Muscle of back (tissue), 11 donors: ENCODE measurements around the gene ZBTB7C. TPM values are rescaled to one million over a fixed set of nuclear protein-coding genes. Genes with fewer than 3 reads are reported as not detected.

Experiments used
- DNase-seq, 3 donors: peaks; one replicate each; pipeline versions ENCODE4 v3.0.0 to v3.0.0-alpha.2; 2013
- polyA plus RNA-seq, 10 donors: library from polyadenylated mRNA; unstranded; fragments of 120-200 nt; gene quantifications; one replicate each; pipeline ENCODE4 v1.2.1, GENCODE V29; 2013; ENCODE audit not compliant: insufficient read length in 10 of 10

Gene ZBTB7C
- polyA plus RNA-seq, 10 donors: 2.6 to 5.8 (median 3.8) TPM

GRCh38 chr18:48099481-48100164, 309.6 kb downstream of the ZBTB7C start:
- no peak for DNase-seq

DNA sequence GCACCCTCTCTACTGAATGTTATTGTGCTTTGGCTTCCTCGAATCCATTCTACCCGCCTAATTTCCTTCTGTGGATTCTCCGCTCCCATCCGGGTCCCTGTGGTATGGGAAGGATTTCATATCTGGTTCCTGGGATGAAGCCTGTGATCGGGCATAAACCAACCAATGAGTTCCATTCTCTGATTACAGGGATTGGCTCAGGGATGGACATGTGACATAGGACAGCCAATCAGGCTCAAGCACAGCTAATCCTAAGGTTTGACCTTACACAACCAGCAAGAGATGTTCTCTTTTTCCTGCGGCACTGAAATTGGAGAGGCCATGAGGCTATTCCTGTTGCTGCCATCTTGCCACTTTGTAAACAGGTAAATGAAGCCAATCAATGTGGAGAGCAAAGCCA, 310.6 kb downstream of the ZBTB7C start:
- DNase-seq: no peak

DNA sequence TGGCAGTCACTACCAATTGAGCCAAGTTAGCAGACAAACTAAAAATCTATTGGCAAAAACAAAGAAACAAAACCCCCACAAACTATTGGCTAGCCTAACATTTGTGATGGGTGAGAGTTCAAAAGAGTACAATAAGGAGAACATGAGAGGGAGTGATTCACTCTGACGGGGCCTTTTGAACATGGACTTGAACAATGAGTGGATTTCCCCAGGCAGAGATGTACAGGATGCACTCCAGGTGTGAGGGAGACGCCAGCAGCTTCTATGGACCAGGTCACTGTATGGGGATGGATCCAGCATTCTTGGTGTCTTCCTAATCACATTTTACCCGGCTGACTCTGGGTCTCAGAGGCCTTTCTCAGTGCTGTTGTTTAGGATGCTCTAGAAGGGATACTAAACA, 311.2 kb downstream of the ZBTB7C start:
- no peak for DNase-seq

- no peak for DNase-seq
Observed at GRCh38 chr18:48095726-48096125, 313.5 kb downstream of the ZBTB7C start.

DNA sequence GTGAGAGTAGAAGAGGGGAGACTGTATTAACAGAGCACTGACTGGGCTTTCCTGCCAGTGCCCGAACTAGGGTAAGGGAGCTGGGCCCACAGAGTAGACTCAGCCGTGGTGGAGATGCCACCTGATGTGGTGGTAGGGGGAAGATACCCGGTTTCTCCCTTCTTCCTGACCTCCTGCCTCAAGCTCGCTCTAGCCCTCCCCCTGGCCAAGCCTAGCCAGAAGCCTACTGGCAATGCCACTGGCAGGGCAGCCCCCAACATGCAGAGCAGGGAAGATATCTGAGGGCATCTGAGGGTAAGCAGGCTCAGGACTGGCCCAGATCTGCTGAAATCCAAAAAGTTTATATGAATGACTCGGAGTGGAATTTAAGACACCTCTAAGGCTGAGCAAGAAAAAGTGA, 316.1 kb downstream of the ZBTB7C start:
- no peak for DNase-seq

DNA sequence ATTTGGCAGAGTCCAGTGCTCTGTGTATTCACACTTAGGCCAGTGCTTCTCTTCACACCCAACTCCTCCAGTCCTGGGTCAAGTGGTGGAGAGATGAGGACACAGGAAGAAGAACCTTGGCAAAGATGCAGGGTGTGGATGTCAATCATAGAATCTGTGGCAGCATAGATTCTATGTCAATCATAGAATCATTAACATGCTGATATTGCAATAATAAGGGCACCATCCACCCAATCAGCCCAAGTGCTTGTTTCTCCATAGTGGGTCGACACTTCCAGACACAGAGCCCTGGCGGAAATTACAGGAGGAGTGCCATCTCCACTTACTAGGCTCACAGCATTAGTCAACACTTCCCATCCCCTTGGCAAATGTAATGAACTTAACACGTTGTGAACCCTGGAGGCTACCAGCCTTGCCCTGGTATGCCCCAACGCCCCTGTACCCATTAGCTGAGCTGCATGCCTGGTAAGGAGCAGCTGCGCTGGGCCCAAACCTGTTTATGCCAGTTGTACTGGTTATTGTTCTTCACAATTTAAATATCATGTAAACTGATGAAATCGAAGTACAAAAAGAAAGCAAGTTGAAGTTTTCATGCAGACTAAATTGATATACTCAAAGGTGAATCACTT, 317.2 kb downstream of the ZBTB7C start:
- no peak for DNase-seq

DNA sequence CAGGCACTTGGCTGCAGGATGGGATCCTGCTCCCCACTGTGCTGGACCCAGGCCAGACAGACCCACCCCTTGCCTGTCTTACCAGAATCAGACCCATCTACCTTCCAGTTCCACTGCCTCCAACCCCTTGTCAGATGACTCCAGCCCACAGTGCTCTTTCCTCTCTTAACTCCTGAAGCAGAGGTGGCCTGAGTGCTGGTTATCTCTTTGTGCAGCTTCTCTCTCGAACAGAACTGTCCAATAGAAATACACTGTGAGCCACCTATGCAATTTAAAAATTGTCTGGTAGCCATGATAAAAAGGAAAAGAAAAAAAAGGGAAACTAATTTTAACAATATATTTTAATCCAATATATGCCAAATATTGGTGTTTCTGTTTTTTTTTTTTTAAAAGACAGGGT, 318.5 kb downstream of the ZBTB7C start:
- no peak for DNase-seq

GRCh38 chr18:48090021-48090420, 319.2 kb downstream of the ZBTB7C start:
- DNase-seq: no peak

DNA sequence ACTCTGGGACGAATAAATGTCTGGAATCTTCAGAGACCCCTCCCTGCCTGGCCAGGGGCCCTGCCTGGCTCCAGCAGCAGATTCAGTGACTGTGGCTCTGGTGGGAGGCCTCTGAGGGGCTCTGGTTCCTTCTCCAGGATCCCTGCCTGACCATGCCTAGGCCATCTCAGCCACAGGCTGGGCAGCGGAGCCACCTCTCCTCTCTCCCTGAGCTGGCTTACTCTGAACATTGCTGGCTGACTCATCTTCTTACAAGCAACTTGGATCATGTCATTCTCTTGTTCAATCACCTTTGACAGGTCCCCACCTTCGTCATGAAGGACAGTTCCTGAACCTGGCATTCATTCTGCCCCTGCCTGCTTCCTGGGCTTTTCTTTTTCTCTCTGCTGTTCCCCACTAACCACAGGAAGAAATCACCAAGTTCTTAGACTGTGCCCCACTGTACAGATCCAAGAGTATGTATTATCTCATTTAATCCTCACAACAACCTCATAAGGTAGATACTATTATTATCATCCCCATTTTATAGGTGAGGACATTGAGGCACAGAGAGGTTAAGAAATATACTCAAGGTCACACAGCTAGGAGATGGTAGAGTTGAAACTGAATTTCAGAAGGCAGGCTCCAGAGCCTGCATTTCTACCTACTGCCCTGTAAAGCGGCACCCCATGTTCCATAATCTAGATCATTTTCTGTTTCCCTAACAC, 323.2 kb downstream of the ZBTB7C start:
- no peak for DNase-seq

DNA sequence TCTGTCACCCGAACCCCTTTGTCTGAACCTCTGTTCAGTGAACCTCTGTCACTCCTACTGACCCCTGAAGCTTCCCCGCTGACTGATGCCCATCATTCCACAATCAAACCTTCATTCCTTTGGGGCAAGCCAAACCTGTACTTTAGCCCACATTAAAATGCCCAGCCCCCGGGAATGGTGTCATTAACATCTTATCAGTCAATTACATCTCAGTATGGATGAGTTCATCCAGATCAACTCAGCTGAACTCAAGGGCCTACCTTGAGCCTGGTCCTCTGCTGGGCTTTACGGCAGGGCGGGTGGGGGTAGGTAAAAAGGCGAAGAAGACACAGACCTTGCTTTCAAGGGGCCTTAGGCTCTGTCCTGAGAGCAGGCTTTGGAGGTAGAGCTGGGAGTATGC, 324.3 kb downstream of the ZBTB7C start:
- no peak for DNase-seq

DNA sequence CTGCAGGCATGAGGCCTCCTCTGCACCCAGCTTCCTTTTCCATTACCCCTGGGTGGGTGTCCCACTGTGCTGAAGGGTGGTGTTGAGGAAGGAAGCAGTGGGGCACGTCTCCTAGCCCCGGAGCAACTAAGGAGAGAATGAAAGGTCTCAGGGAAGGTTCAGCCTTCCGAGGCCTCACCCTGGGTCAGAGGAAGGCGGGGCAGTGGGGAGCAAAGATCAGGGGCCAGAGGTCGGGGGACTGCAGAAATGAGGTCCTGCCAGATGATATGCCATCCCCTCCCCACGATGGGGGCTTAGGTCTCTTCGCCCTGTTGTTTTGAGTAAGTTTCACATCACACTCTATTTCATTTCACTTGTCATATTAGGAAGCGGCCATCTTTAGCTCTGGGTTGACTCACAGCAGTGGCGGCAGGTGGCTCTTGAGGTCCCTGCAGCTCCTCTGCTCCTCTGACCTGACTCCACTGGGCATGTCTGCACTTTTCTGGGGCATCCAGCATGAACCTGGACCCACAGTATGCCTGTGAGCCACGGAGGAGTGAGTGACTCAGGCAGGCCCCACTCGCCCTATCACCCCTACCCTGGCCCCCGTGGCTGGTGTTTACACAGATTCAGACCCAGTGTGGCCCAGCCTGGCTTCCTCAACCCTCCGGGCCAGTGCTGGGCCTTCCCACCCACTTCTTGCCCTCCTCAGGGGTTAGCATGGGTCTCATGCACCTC, 325.0 kb downstream of the ZBTB7C start:
- no peak for DNase-seq

DNA sequence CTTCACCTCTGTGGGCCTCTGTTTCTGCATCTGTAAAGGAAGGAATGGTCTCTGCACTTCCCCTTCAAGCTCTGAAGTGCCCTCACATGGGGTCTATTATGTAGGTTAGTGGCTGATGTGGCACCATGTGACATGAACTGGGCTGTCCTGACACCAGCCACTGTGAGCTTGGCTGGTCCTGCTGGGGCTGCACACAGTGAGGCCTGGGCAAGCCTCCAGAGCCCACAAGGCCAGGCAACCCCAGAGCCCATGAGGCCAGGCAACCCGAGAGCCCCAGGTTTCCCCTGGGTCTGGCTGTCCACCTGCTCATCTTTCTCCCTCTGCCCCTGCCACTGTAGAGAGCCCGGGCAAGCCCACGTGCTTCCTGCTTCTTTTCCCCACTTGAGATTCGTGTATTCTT, 328.6 kb downstream of the ZBTB7C start:
- no peak for DNase-seq

GRCh38 chr18:48079885-48080284, 329.3 kb downstream of the ZBTB7C start:
- no peak for DNase-seq

DNA sequence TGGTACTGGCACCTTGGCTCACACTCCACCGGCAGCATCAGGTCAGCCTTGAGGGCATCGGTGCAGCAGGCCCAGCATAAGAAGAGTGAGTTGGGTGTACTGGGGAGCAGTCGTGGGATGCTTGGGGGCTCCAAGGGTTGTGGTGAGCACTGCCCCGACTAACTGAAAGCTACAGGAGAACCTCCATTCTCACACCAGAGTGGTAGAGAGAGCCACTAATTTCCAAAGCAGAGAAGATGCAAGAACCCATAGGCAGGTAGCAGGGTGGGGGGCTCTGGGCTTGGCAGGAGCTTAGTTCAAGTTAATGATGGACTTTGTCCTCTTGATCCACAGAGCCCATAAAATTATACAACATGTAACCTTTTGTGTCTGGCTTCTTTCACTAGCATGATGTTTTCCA, 330.7 kb downstream of the ZBTB7C start:
- no peak for DNase-seq

- DNase-seq: no peak
Observed at GRCh38 chr18:48077291-48077690, 331.9 kb downstream of the ZBTB7C start.

DNA sequence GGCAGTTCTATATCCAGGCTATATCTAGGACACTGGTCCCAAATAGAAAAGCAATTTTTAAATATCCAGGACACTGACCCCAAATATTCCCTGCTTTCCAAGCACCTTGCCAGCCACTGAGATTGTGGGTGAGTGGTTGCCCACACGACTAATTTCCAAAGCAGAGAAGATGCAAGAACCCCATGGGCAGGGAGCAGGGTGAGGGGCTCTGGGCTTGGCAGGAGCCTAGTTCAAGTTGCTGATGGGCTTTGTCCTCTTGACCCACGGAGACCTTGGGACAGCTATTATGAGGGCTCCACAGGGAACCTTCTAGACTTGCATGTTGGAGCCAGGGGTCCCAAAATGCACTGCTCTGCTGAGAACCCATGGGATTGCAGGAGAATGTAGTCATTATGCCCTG, 332.7 kb downstream of the ZBTB7C start:
- no peak for DNase-seq

GRCh38 chr18:48075707-48076093, 333.5 kb downstream of the ZBTB7C start:
- no peak for DNase-seq

GRCh38 chr18:48074929-48075706, 334.1 kb downstream of the ZBTB7C start:
- DNase-seq: no peak

GRCh38 chr18:48073211-48073930, 335.8 kb downstream of the ZBTB7C start:
- peak in 1 of 3 donors; percentile 19 for DNase-seq

- DNase-seq: peak in 2 of 3 donors; percentile 36 to 65
Observed at GRCh38 chr18:48072428-48073204, 336.6 kb downstream of the ZBTB7C start.
